Measurements from ENCODE around the gene STK24. TPM values are rescaled to one million over a fixed set of nuclear protein-coding genes. Genes with fewer than 3 reads are reported as not detected.

STK24 gene
- total and polyA plus RNA-seq, 2 of the 4 experiments (the other 2 are of a cell fraction): 29.2 to 43.4 TPM

GRCh38 chr13:98458431-98458830 is 118.5 kb downstream of the STK24 start:
- no peak overlapping the region for H3K56ac ChIP-seq (ENCODE audit: extremely low read depth, insufficient read depth, low read length)
- H2BK120ac ChIP-seq (ENCODE audit: low read depth, low read length): no peak overlapping the region
- H3K4me2 ChIP-seq (ENCODE audit: low read depth, low read length): no peak overlapping the region
- no peak overlapping the region for H3K27ac ChIP-seq (ENCODE audit: insufficient read depth, low read length)
- in situ Hi-C loops (cut with MboI; ENCODE audit: low sequenced_read_pairs) (loop anchor here (10.0 kb wide), 1 partner anchor 376 kb away; no protein-coding TSS in a partner anchor), dilution Hi-C loops (cut with HindIII; ENCODE audit: low sequenced_read_pairs, unreplicated experiment) (loop anchor here (25.0 kb wide), 1 partner anchor 204 kb away; no protein-coding TSS in a partner anchor), intact Hi-C loops (cut with micrococcal nuclease) (no loop called here)
- H4K8ac ChIP-seq (ENCODE audit: low read depth in 2 of 2, low read length in 2 of 2): no peak overlapping the region
- H3K79me1 ChIP-seq (ENCODE audit: low read depth in 1 of 2, low read length in 2 of 2): peaks cover 22 to 78% of the 10 kb centered on the region in 2 experiments
- H3K4me1 ChIP-seq (ENCODE audit: control insufficient read depth, insufficient read depth, low read length): peaks cover 6% of the 10 kb centered on the region
- H2AK9ac ChIP-seq (replicated peaks; ENCODE audit: low read depth, low read length, poor library complexity): peak overlapping the region; percentile 39
- no peak overlapping the region for H2BK20ac ChIP-seq (ENCODE audit: low read depth, low read length)
- TF ChIP-seq SMC3 (IDR thresholded peaks at IDR 0.05; ENCODE audit: low read depth, low read length): no peak
- TF ChIP-seq, protein P1, sequence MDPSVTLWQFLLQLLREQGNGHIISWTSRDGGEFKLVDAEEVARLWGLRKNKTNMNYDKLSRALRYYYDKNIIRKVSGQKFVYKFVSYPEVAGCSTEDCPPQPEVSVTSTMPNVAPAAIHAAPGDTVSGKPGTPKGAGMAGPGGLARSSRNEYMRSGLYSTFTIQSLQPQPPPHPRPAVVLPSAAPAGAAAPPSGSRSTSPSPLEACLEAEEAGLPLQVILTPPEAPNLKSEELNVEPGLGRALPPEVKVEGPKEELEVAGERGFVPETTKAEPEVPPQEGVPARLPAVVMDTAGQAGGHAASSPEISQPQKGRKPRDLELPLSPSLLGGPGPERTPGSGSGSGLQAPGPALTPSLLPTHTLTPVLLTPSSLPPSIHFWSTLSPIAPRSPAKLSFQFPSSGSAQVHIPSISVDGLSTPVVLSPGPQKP (IDR thresholded peaks at IDR 0.05; ENCODE audit: borderline replicate concordance, low read depth, low read length): no peak
- H2BK5ac ChIP-seq (ENCODE audit: low read depth, low read length, poor library complexity, severe bottlenecking): no peak overlapping the region
- no peak overlapping the region for H3K23ac ChIP-seq (ENCODE audit: low read depth, low read length)
- H3K4me3 ChIP-seq (ENCODE audit: insufficient read depth, low read depth, low read length): no peak overlapping the region
- no peak overlapping the region for H3K9ac ChIP-seq (ENCODE audit: low read depth, low read length)
- peaks cover 20% of the 10 kb centered on the region for H3K9me1 ChIP-seq (ENCODE audit: insufficient read depth, low read length)
- no peaks in the 10 kb centered on the region for H3K27me3 ChIP-seq (ENCODE audit: control insufficient read depth, insufficient read depth, low read length)
- no peak overlapping the region for H2AK5ac ChIP-seq (ENCODE audit: low read depth, low read length)
- ChIA-PET CTCF (no interaction called here), POLR2A (ENCODE audit: unreplicated experiment) (no interaction called here)
- no peak overlapping the region for H2BK15ac ChIP-seq (ENCODE audit: low read depth, low read length)
- H3K18ac ChIP-seq (ENCODE audit: low read depth, low read length): no peak overlapping the region
- peaks cover 26% of the 10 kb centered on the region for H4K20me1 ChIP-seq (ENCODE audit: insufficient read depth, low read length)
- no peak overlapping the region for H3K4ac ChIP-seq (ENCODE audit: low read depth, low read length)
- no TSS peak for BruUV-seq (replicated peaks)
- peaks cover 50% of the 10 kb centered on the region for H3K36me3 ChIP-seq (ENCODE audit: control insufficient read depth, insufficient read depth, low read length)
- WGBS, 2 experiments (ENCODE audit: extremely low coverage in 2 of 2, insufficient read length in 1 of 2): 40% methylated on average over 1 of the region's 16 CpGs; no CpG with 5 or more reads in 1 of the 2 experiments
- ATAC-seq (ENCODE audit: low read depth) (no peak), DNase-seq (no peak)
- no peak overlapping the region for H4K5ac ChIP-seq (ENCODE audit: low read depth, low read length)
- no peak overlapping the region for H3K14ac ChIP-seq (replicated peaks; ENCODE audit: low read depth, low read length)
- no peak overlapping the region for H4K91ac ChIP-seq (ENCODE audit: insufficient read depth, low read depth, low read length)
- H3K9me3 ChIP-seq (ENCODE audit: control insufficient read depth, insufficient read depth, low read length): no peaks in the 10 kb centered on the region
- H2AFZ ChIP-seq (replicated peaks; ENCODE audit: low read length, poor library complexity): no peak overlapping the region
